GM20000 (cell line): ENCODE results near the gene TMEM164.

Source experiments
- DNase-seq: peaks from one replicate; pipeline ENCODE4 v3.0.0; 2012; ENCODE audit warnings: low spot score
- CTCF ChIP-seq: IDR thresholded peaks from 2 replicates; pipeline ENCODE4 v1.5.1; 2012; ENCODE audit warnings: mild to moderate bottlenecking, control low read depth; ENCODE audit errors: extremely low read depth, missing control alignments

Gene TMEM164

GRCh38 chrX:110103344-110103743, 100.4 kb downstream of the TMEM164 start:
- no peak for TF ChIP-seq CTCF
- DNase-seq, result no peak

GRCh38 chrX:110104078-110104477, 101.2 kb downstream of the TMEM164 start:
- TF ChIP-seq CTCF, result no peak
- no peak for DNase-seq

GRCh38 chrX:110108381-110108821, 105.5 kb downstream of the TMEM164 start:
- DNase-seq, result no peak
- TF ChIP-seq CTCF, result no peak

- TF ChIP-seq CTCF, result no peak
- DNase-seq, result no peak
Observed at GRCh38 chrX:110114260-110114776, 111.4 kb downstream of the TMEM164 start.

- no peak for DNase-seq
Observed at GRCh38 chrX:110116066-110116980, 113.4 kb downstream of the TMEM164 start.

GRCh38 chrX:110118530-110118929, 115.6 kb downstream of the TMEM164 start:
- no peak for DNase-seq
- TF ChIP-seq CTCF, result no peak

More at GRCh38 chrX:110116066-110116980, 113.4 kb downstream of the TMEM164 start:
- no peak for TF ChIP-seq CTCF

GRCh38 chrX:110119480-110119879, 116.6 kb downstream of the TMEM164 start:
- no peak for TF ChIP-seq CTCF
- DNase-seq, result no peak
